ENCODE data around the gene FAM217B.

GRCh38 chr20:59920944-59921343, 19.2 kb upstream of the FAM217B start:
- no peak for TF ChIP-seq EGR1 (IDR thresholded peaks at IDR 0.05; ENCODE audit: low read depth)
- TF ChIP-seq REST (IDR thresholded peaks at IDR 0.05; ENCODE audit: low read depth): no peak
- TF ChIP-seq CTCF (IDR thresholded peaks at IDR 0.05 in 2 of 3, conservative IDR thresholded peaks at IDR 0.05 in 1 of 3; ENCODE audit: borderline replicate concordance in 1 of 3, insufficient read depth in 1 of 3, low read depth in 2 of 3, low read length in 2 of 3): no peak
- TF ChIP-seq SIN3A (IDR thresholded peaks at IDR 0.05; ENCODE audit: low read depth): no peak
- TF ChIP-seq SP1 (IDR thresholded peaks at IDR 0.05; ENCODE audit: low read depth): no peak
- no peak for TF ChIP-seq FOSL1 (IDR thresholded peaks at IDR 0.05; ENCODE audit: low read depth)
- no peak for TF ChIP-seq POLR2A (IDR thresholded peaks at IDR 0.05; ENCODE audit: borderline replicate concordance, extremely low read depth, insufficient read depth, insufficient read length)
- TF ChIP-seq POLR2AphosphoS5 (IDR thresholded peaks at IDR 0.05; ENCODE audit: low read depth, low read length): no peak
- no peak for TF ChIP-seq ZBTB33 (IDR thresholded peaks at IDR 0.05; ENCODE audit: extremely low read depth, insufficient replicate concordance, low read length)
- no peak for TF ChIP-seq EZH2 (IDR thresholded peaks at IDR 0.05)

All from HCT116 (cell line).